Measurements from ENCODE around the gene SUSD4. TPM values are rescaled to one million over a fixed set of nuclear protein-coding genes. Genes with fewer than 3 reads are reported as not detected.
"Not testable (repeated sequence)": the region's sequence is repeated elsewhere in the genome, so short reads cannot be mapped to it uniquely, and the experiment has no call there.

SUSD4 gene
- total RNA-seq, 1 donor from 2014 or later = 3.4 TPM

DNA sequence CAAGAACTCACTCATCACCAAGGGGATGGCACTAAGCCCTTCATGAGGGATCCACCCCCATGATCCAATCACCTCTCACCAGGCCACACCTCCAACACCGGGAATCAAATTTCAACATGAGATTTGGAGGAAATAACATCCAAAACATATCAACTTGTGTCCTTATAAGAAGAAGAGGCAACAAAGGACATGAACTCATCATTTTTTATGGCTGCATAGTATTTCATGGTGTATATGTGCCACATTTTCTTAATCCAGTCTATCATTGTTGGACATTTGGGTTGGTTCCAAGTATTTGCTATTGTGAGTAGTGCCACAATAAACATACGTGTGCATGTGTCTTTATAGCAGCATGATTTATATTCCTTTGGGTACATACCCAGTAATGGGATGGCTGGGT lies 112.6 kb downstream of the SUSD4 start:
- DNase-seq (ENCODE audit: low spot score) = not testable (repeated sequence)

DNA sequence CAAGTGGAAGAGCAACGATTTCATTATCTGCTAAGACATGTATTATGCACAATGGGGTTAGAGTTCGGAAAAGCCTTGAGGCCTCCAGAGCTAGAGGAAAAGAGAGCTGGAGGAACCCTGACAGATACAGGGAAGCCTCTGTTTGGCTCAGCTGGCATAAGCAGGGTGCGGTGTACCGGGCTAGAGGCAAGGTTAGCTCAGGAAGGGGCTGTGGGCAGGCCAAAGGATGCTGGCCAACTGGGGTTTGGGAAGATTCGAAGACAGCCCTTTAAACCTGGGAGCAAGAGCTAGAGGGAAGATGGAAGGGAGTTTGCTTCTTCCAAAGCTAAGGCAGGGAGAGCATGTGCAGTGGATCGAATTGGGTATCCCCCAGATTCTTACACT lies 113.4 kb downstream of the SUSD4 start:
- DNase-seq (ENCODE audit: low spot score) = no peak

DNA sequence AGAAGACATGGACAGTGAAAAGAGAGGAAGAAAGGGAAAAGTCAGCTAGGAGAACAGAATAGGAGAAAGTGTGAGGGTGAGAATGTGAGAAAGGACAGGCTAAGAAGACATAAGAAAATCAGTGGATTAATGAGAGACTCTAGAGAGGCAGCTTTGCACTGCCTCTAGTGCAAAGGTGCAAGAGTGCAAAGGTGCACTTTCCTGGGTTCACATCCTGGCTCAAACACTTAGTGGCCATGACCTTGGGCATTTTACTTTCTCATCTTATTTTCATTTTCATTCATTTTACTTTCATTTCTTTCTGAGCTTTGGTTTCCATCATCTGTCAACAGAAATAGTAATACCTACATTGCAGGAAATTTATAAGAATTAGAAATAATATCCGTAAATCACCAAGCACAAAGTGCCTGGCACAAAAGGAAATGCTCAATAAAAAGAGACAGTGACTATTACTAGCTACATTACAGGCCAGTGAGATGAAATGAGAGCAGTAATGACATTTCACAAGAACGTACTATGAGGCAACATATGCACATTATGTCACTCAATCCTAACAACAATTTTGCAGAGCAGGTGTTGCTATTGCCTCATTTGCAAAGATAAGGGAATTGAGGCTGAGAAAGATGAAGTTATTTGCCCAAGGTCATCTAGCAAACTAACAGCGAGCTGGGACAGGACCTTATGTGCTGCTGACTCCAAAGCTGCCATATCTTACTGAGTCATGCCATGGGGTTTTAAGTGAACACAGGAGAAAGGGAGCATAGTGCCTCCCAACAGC lies 113.9 kb downstream of the SUSD4 start:
- no peak for DNase-seq (ENCODE audit: low spot score)

DNA sequence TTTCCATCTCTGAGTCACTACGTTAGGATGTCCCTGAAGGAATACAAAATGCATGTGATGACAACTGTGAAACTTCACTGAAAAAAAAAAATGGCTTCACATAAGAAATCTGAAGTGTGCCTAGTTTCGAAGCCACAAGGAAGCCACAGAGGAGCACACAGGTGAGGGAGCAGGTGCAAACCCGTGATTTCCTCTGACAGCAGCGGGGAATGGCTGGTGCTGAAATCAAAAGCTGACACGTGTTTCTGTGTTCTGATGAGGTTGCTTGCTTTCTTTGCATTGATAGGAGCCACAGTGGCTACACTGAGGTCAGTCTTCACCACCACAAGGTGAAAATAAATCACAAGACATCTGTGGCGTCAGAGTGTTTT lies 115.2 kb downstream of the SUSD4 start:
- DNase-seq (ENCODE audit: low spot score) = no peak

DNA sequence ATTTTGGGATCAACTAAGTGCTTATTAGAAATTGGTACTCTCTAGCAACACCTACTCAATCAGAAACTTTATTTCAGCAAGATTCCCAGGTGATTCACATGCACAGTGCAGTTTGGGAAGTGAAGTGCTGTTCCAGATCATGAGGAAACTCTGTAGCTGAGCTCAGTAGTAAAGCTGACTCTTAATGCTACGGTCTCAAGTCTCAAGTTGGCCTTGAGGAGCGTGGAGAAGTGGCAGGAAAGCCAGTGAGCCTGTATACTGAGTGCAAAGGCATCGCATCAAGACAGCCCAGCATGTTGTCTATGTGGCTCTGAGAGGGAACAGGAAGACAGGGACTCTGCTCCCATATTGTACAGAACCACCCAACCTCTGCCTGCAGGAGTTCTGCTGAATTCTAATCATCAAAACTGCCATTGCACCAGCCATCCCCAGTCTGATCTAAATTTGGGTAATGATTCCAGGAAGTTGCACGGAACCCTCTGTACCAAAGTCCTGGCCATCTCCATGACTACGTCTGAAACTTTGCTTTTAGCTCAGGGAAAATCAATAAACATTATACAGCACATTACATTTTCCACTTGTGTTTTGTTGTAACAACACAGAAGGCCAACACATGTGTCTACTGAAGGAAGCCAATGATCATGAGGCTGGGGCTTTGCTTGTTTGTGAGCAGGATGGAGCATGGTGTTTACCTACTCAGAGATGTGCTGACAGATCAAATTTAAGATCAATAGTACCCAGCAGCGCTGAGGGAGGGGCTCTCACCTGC lies 115.8 kb downstream of the SUSD4 start:
- DNase-seq (ENCODE audit: low spot score) = peak; percentile 14

DNA sequence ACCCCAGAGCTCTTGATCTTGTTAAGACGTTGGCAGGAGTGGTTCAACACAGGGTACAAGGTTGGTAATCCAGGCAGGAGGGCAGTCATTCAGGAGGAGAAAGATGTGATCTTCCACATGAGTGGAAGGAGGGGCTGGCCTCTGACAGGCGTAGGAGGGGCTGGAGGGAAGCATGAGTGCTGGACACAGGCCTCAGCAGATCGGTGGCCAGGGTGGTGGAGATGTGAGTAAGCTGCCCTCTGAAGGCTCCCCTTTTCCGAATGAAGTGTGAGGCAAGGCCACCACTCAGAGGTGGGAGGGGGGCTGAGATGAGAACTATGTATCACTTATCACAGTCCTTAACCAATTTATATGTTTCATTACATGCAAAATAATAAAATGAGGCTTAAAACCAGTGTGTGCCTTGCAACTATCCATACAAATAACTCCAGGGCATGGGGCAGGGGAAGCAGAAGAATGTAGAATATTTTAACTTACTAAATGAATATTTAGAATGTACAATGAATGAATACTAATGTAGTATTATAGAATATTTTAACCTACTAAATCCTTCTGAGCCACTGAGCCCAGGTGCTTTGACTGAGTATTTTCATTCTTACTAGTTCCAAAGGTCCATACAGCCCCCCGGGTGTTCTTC lies 117.4 kb downstream of the SUSD4 start:
- no peak for DNase-seq (ENCODE audit: low spot score)

DNA sequence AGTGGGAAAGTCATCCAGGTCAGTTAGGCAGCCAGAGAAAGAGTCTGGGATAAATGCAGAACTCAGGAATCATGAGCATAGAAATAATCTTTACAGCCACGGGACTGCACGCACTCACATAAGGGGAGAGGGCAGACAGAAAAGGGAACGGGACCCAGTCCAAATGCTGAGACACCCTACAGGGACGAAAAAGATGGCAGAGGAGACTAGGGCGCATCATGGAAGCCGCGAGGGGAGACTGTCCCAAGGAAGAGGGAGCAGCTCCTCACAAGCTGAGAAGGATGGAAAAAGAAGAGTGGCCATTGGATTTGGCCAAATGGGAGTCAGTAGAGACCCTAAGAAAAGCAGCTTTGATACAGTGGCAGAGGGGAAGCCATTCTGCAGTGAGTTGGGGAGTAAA lies 118.0 kb downstream of the SUSD4 start:
- no peak for DNase-seq (ENCODE audit: low spot score)

DNA sequence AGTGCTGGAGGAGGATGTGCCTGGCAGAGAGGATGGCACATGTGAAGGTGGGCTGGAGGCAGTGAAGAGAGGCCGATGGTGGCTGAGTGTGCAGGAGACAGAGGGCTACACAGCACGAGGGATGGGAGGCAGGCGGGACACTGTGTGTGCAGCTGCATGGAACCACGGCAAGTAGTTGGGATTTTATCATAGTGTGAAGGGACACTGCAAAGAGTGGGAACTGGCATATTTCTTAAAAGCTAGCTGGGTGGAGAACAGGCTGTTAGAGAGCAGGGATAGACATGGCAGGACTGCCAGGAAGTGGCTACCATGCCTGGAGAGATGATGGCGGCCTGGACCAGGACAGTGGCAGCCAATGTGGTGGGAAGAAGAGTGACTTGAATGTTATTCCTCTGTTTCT lies 118.6 kb downstream of the SUSD4 start:
- no peak for DNase-seq (ENCODE audit: low spot score)

DNA sequence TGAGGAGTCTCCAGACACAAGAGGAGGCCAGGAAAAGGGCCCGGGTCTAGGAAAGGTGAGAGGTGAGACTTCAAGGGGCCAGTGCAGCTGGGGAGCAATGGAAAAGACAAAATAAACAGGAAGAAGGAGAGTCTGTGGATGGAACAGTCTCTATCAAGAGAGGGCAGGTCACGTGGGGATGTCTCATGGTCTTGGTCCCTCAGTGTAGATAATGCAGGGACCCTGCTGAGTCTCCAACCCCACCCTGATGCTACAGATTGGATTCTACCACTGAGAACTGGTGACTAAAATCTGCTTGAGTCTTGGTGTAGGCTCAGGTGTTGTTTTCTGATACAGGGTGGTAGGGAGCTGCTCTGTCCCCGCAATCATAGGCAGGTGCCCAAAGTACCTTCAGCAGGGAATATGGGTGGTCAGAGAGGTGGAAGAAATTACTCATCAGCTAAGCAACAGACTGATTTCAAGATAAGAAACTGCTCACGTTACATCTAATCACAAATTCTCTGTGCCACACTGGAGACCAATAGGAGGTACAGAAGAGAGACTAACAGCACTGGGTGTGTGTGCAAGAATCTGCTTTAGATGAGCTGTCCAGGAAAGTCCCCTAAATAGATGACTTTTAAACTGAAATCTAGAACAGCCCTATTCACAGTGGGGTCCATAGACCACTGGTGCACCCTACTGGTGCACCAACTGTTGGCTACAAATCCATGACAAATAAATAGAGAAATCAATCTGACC lies 119.4 kb downstream of the SUSD4 start:
- DNase-seq (ENCODE audit: low spot score) = no peak

DNA sequence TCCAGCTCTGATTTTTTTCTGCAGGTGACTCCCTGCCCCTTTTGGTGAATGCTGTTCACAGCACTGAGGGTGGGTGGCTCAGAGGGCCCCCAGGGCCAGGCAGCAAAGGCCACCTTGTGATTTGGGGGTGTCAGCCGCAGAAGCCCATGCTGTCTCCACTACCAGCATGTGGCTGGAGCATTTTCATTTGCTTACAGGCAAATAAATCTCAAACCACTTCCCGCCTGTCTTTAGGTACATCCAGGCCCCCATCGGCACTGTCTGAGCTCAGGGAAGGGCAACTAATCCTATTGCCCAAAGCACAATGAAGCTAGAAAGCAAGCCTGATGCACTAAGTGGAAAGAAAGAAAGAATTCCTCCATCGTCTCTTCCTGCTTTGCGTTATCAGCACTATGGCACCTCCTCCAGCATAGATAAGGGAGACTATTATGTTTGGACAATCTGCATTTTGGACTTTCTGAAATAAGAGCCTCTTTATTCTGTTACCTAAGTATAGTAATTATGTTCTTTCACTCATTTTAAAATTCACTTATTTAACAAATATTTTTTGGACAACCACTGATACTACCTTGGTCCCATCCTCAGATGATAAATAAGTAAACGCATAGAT lies 120.4 kb downstream of the SUSD4 start:
- DNase-seq (ENCODE audit: low spot score) = no peak

DNA sequence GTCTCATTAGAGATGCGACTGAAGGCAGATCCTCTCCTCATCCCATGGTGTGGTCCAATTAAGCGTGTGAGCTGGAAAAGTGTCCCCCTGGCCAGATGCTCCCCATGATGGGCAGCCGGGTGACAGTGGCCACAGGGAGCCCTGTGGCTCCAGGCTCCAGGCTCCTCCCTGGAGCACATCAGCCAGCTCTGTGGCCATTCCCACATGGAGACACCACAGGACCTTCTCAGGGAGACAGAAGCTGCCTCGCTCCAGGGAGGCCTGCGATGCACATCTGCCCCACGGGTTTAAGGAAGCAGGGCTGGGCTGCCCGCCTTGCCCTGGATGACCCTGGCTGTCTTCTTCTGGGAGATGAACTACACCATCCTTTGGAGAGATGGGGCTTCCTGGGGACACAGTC lies 121.0 kb downstream of the SUSD4 start:
- DNase-seq (ENCODE audit: low spot score) = no peak

DNA sequence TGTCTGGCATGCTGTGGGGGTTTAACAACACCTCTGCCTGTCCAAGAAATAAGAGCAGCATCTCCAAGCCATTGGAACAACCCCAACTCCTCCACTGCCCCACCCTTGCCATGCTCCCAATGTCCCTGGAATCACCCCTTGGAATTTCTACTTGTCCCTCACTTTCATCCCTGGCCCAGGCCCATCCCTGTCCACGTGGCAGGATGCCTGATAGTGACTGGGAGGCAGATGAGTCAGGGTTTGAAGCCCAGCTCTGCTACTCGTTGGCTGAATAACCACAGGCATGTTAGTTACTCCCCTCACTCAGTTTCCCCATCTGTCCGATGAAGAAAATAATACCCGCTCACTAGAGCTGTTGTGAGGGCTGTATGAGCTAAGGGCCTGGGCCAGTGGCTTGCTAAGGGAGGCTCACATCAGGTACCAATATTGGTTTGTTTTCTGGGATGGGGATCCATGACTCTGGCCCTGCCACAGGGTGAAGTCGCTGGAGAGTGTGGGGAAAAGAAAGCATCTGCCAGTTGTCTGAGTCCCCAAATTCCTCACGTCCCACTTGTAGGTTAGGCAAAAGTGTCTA lies 121.5 kb downstream of the SUSD4 start:
- DNase-seq (ENCODE audit: low spot score) = no peak

DNA sequence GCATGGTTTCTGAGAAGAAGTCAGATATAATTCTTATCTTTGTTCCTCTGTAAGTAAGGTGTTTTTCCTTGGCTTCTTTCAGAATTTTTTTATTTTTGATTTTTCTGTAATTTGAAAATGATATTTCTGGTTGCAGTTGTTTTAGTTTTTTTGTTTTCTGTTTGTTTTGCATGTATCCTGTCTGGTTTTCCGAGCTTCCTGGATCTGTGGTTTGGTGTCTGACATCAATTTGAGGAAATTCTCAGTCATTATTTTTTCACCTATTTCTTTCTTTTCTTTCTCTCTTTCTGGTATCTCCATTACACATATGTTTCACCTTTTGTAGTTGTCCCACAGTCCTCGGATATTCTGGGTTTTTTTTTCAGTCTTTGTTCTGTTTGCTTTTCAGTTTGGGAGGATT lies 123.9 kb downstream of the SUSD4 start:
- no peak for DNase-seq (ENCODE audit: low spot score)

DNA sequence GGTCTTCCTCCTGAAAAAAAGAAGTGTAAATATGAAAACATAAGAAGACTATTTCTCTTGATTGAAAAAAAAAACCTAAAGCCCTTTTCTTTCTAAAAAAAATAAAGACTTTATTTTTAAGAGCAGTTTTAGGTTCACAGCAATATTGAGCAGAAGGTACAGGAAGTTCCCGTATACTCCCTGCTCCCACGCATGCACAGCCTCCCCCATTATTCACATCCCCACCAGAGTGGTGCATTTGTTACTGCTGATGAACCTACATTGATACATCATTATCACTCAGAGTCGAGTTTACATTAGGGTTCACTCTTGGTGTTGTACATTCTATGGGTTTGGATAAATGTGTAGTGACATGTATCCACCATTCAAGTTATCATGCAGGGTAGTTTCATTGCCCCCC lies 128.9 kb downstream of the SUSD4 start:
- DNase-seq (ENCODE audit: low spot score) = no peak

DNA sequence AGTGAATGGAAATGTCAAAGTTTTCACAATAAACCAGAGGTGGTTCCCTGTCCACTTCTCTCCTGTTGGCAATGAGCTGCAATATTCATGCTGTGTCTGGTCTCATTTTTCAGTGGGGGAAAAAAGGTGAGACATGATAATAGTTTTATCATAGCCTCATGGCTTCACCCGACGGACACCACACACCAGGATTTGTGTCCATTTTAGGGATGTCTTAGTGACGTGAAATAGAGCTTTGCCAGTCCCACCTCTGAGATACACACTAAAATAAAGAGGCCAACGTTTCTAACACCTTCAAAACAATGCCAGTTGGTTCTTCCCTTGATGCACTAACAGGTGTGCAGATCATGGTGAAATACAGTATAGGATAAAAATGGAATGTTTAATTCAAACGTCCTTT lies 129.4 kb downstream of the SUSD4 start:
- no peak for DNase-seq (ENCODE audit: low spot score)

DNA sequence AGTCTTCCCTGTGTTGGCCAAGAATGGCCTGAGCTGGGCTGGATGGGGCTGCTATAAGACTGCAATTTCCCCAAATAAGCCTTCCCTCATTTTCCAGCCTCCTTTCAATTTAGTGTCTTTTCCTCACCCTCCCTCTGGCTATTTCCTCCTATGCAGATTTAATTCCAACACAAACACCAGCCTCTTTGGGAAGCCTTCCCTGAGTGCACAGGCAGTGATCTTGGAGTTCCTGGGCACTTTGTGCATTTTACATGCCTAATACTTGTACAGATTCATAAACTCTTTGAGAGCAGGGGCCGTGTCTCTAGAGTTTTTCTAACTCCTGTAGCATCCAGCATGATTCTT lies 129.8 kb downstream of the SUSD4 start:
- DNase-seq (ENCODE audit: low spot score) = no peak

DNA sequence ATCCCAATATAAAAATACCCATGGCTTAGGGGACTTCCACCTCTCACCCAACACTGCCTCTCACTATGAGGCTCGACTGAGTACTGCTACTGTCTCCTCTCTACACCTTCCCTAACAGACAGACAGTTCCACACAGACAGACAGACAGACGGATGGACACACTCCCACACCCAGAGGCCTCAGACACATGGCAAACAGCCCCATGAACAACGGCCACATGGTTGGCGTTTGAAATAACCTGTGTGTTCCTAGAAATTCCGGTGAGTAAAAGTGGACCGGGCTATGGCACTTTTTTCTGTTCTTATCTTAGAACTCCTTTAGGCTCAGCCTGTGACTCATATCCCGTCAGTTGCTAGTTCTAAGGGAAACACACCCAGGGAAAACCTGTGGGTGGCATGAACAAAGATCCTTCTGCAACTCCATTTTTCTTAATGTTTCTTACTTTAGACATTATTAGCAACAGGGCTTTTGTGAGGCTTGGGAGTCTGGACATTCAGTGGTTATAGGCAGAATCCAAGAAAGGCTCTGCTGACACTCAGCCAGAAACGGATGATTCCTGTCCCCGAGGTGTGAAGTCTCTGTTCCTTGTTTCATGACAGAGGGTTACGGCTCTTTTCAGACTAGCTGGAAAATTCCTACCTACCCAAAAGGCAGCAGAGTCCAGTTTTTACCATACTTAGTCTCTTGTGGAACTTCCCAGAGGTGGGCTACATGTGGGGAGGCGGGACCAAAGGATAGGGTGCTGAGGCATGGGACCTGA lies 130.4 kb downstream of the SUSD4 start:
- DNase-seq (ENCODE audit: low spot score) = peak; percentile 22

DNA sequence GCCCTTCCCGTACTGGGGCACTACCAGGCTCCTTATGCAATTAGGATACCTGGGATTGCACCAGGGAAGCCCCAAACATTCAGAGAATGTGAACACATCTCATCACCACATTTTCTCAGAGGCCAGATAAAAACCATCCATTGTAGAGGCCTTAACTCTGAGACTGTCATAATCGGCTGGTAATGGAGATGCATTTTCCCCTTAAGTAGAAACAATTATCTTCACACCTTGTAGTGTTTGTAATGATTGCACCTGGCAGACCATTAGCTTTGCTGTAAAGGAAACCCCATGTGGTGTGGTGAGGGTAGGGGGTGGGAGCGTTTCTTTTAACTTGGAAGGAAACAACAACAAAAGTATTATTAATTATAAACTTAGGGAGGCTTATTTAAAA lies 131.0 kb downstream of the SUSD4 start:
- DNase-seq (ENCODE audit: low spot score) = no peak

DNA sequence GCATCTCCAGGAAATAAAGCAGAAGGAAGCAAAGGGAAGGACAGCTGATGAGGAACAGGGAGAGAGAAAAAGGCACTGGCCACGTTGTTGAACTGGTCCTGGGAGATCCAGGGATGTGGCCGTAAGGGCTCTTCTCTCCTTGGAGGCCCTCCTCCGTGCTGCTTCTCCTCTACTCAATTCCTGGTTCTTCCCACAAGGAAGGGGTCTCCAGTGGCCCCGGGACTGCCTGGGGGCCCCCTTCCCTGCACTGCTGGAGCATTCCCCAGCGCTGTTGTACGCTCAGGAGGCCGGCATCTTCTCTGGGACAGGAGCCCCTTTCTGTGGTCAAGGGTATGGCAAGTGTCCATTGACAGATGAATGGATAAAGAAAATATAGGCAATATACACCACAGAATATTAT lies 132.4 kb downstream of the SUSD4 start:
- no peak for DNase-seq (ENCODE audit: low spot score)

DNA sequence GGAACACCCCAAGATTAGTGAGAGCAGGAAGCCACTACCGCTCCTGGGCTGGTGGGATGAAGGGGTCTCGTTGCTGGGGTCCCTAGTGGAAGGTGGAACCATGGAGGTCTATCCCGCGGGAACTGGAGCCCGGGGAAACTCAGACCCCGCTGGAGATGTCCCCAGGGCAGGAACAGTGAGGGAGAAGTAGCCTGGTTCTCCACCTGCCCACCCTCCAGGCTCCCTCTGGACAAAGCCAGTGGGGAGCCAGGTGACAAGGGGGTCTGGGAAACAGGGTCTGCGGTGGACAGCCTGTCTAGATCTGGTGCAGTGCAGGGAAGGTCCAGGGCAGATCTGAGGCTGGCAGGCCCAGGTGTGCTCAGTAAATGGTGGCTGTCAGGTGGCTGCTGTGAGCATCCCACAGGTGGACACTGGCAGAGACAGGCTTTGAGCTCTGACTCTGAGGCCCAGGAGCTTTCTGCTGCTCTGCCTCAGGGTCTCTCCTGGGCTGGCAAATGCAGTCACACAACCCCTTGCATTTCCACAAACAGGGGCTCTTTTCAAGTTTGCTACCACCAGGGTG lies 132.9 kb downstream of the SUSD4 start:
- DNase-seq (ENCODE audit: low spot score) = no peak

Measured in mucosa of gallbladder (tissue), 1 donor.